B cell (primary cell): ENCODE measurements around the gene ABCA4. TPM values are rescaled to one million over a fixed set of nuclear protein-coding genes. Genes with fewer than 3 reads are reported as not detected.

Source experiments
- ATAC-seq: fragments of 200-7000 bp; cut with Tn5 transposase; one replicate; pipeline ENCODE4 v1.10.0; 2021; ENCODE audit warnings: low read depth, mild to moderate bottlenecking, moderate number of reproducible peaks, moderate library complexity
- CTCF ChIA-PET: fragments of 350-600 bp; sonication (Branson Sonifier 250); formaldehyde crosslinking; loops from one replicate; lab custom pipeline; 2021; ENCODE audit warnings: antibody characterized with exemption, inconsistent platforms; lab: Charles Lee
- POLR2A ChIA-PET: fragments of 350-600 bp; sonication (Branson Sonifier 250); formaldehyde crosslinking; loops from one replicate; lab custom pipeline; 2021; ENCODE audit warnings: antibody characterized with exemption; lab: Charles Lee
- DNase-seq: peaks from one replicate; pipeline ENCODE4 v3.0.0; 2013
- H2AFZ ChIP-seq: 2 replicates; pipeline ENCODE4 v1.6.1; 2012; ENCODE audit warnings: mild to moderate bottlenecking, low read depth, low read length; ENCODE audit not compliant: insufficient read depth, poor library complexity, severe bottlenecking
- H3K27ac ChIP-seq, 2 donors: 1 replicate in 1 of 2; 2 replicates in 1 of 2; pipeline ENCODE4 v1.5.1; 2012 to 2013; ENCODE audit warnings: low read length in 2 of 2, mild to moderate bottlenecking in 2 of 2, moderate library complexity in 1 of 2
- H3K27me3 ChIP-seq, 4 experiments: fragments of 200-600 bp in 1 of 4; sonication (generic) in 1 of 4; replicated peaks in 1 of 4; 1 replicate in 2 of 4; 2 replicates in 2 of 4; pipeline versions ENCODE4 v1.6.1 to v1.7.0; 2013 to 2016; ENCODE audit warnings: low read length in 3 of 4, mild to moderate bottlenecking in 2 of 4, mixed read lengths in 1 of 4, moderate library complexity in 1 of 4; ENCODE audit not compliant: insufficient read depth in 4 of 4, control insufficient read depth in 3 of 4; ENCODE audit errors: control extremely low read depth in 1 of 4
- H3K36me3 ChIP-seq, 2 experiments: replicated peaks in 1 of 2; 1 replicate in 1 of 2; 2 replicates in 1 of 2; pipeline versions ENCODE4 v1.6.1 to v1.7.1; 2013; ENCODE audit warnings: low read length in 1 of 2; ENCODE audit not compliant: insufficient read depth in 2 of 2, control insufficient read depth in 1 of 2; ENCODE audit errors: control extremely low read depth in 1 of 2, extremely low read depth in 1 of 2
- H3K4me1 ChIP-seq, 2 donors: fragments of 200-600 bp in 1 of 2; sonication (generic) in 1 of 2; 1 replicate in 1 of 2; 2 replicates in 1 of 2; pipeline versions ENCODE4 v1.5.1 to v1.6.1; 2013 to 2017; ENCODE audit warnings: low read length in 2 of 2; ENCODE audit not compliant: control insufficient read depth in 2 of 2, insufficient read depth in 2 of 2
- H3K4me2 ChIP-seq: replicated peaks from 2 replicates; pipeline ENCODE3; 2012; ENCODE audit warnings: mild to moderate bottlenecking, low read depth, low read length; ENCODE audit not compliant: poor library complexity, severe bottlenecking
- H3K4me3 ChIP-seq, 5 experiments: fragments of 200-600 bp in 1 of 5; sonication (generic) in 1 of 5; 1 replicate in 3 of 5; 2 replicates in 2 of 5; pipeline versions ENCODE4 v1.5.1 to v1.7.0; 2011 to 2016; ENCODE audit warnings: low read length in 4 of 5, mild to moderate bottlenecking in 4 of 5, low read depth in 2 of 5, control low read depth in 1 of 5, moderate library complexity in 1 of 5; ENCODE audit not compliant: insufficient read depth in 1 of 5; ENCODE audit errors: control extremely low read depth in 1 of 5, extremely low read depth in 1 of 5
- H3K79me2 ChIP-seq: fragments of 200-600 bp; sonication (generic); one replicate; pipeline ENCODE4 v1.6.0; 2016; ENCODE audit warnings: low read length; ENCODE audit not compliant: control insufficient read depth, insufficient read depth
- H3K9ac ChIP-seq: fragments of 200-600 bp; sonication (generic); 2 replicates; pipeline ENCODE4 v1.6.1; 2017; ENCODE audit warnings: mild to moderate bottlenecking, low read length, moderate library complexity
- H3K9me3 ChIP-seq, 3 donors: one replicate each; pipeline versions ENCODE4 v1.6.1 to v1.7.1; 2013; ENCODE audit warnings: low read length in 2 of 3; ENCODE audit not compliant: control insufficient read depth in 2 of 3, insufficient read depth in 1 of 3; ENCODE audit errors: control extremely low read depth in 1 of 3
- H4K20me1 ChIP-seq: 2 replicates; pipeline ENCODE4 v1.6.0; 2012; ENCODE audit warnings: mild to moderate bottlenecking, low read length; ENCODE audit not compliant: insufficient read depth, control insufficient read depth, poor library complexity, severe bottlenecking
- H3K27ac Mint-ChIP-seq: one replicate; pipeline ENCODE4 v1.8.0; 2021; ENCODE audit warnings: mixed read lengths
- H3K27me3 Mint-ChIP-seq: one replicate; pipeline ENCODE4 v1.8.0; 2021; ENCODE audit warnings: mixed read lengths
- H3K4me1 Mint-ChIP-seq: one replicate; pipeline ENCODE4 v1.8.0; 2021; ENCODE audit warnings: mixed read lengths
- H3K4me3 Mint-ChIP-seq: one replicate; pipeline ENCODE4 v1.8.0; 2021; ENCODE audit warnings: mixed read lengths
- H3K9me3 Mint-ChIP-seq: one replicate; pipeline ENCODE4 v1.8.0; 2022; ENCODE audit warnings: mixed read lengths; ENCODE audit not compliant: insufficient read depth
- CTCF ChIP-seq: fragments of 200-600 bp; IDR thresholded peaks from one replicate; pipeline ENCODE4 v1.8.0; 2022; ENCODE audit warnings: antibody characterized with exemption, mild to moderate bottlenecking
- EZH2 ChIP-seq: IDR thresholded peaks from 2 replicates; pipeline ENCODE4 v1.6.1; 2012; ENCODE audit warnings: borderline replicate concordance, low read depth, mild to moderate bottlenecking, moderate library complexity, low read length; ENCODE audit not compliant: insufficient read depth, poor library complexity, severe bottlenecking
- WGBS: methylation state at CpG from one replicate; pipeline ENCODE4 v1.1.5; 2013; ENCODE audit warnings: missing lambda C conversion rate; ENCODE audit not compliant: insufficient coverage; 5-methylcytosine and 5-hydroxymethylcytosine counted together
- intact Hi-C: fragments of 100-400 bp; cut with micrococcal nuclease; formaldehyde crosslinking; loops from one replicate; pipeline ENCODE4 v1.10.0; 2022
- polyA plus RNA-seq: library from polyadenylated mRNA; depleted of rRNA; stranded (reverse); fragments of >200 nt; gene quantifications from 2 replicates; pipeline ENCODE4 v1.2.3, GENCODE V29; 2012
- total RNA-seq, 2 donors: library from RNA; stranded (reverse); fragments of 120-200 nt in 1 of 2; gene quantifications; 1 replicate in 1 of 2; 2 replicates in 1 of 2; pipeline versions ENCODE4 v1.2.3 to v1.2.4, GENCODE V29; 2013 to 2022

ABCA4 gene
- total and polyA plus RNA-seq, 2 donors (not counting 1 experiment from before 2014, with no cell fraction given), result not detected

GRCh38 chr1:94068999-94069918 is 51.7 kb downstream of the ABCA4 start:
- no peaks in the 10 kb centered on the region for H3K4me1 Mint-ChIP-seq
- 98% methylated on average over 6 of the region's 16 CpGs for WGBS
- ATAC-seq (no peak), DNase-seq (no peak)
- no peaks in the 10 kb centered on the region for H3K27me3 ChIP-seq
- H3K9ac ChIP-seq, result no peak overlapping the region
- no peaks in the 10 kb centered on the region for H4K20me1 ChIP-seq
- POLR2A ChIA-PET, result no interaction called here
- no peak overlapping the region for H3K4me3 Mint-ChIP-seq
- no peaks in the 10 kb centered on the region for H3K4me1 ChIP-seq
- H3K79me2 ChIP-seq, result no peaks in the 10 kb centered on the region
- no peaks in the 10 kb centered on the region for H3K9me3 ChIP-seq
- CTCF ChIA-PET, result interaction anchor here (1.5 kb wide), 1 partner anchor 30 kb away, joined by 3 read pairs; no protein-coding TSS in a partner anchor
- H3K27ac Mint-ChIP-seq, result no peak overlapping the region
- peaks cover 8% of the 10 kb centered on the region for H3K27me3 Mint-ChIP-seq
- TF ChIP-seq CTCF (no peak), EZH2 (no peak)
- no peak overlapping the region for H3K27ac ChIP-seq
- no peaks in the 10 kb centered on the region for H3K36me3 ChIP-seq
- no peak overlapping the region for H3K4me3 ChIP-seq
- no peak overlapping the region for H3K4me2 ChIP-seq
- H3K9me3 Mint-ChIP-seq, result no peaks in the 10 kb centered on the region
- intact Hi-C loops, result no loop called here
- H2AFZ ChIP-seq, result no peak overlapping the region
